NCI-H82 treated with DMSO at 0.1 percent for 48 hours (cell line): ENCODE measurements around the gene CYP4Z1.
"Not testable (repeated sequence)": the region's sequence is repeated elsewhere in the genome, so short reads cannot be mapped to it uniquely, and the experiment has no call there.

ENCODE experiments used
- DNase-seq: peaks from one replicate; lab custom pipeline; 2025; ENCODE audit not compliant: unreplicated experiment; lab: John Stamatoyannopoulos, UW

The CYP4Z1 gene

GRCh38 chr1:47067097-47067594 is at the start of gene CYP4Z1:
Gene CYP4Z1, plus strand, starts transcription at chr1:47067231. Its CDS starts 260 bp downstream, at chr1:47067491.
- no peak for DNase-seq

- no peak for DNase-seq
Measured at GRCh38 chr1:47021070-47021469, 46.0 kb upstream of the CYP4Z1 start.

GRCh38 chr1:47023268-47024140 is 43.5 kb upstream of the CYP4Z1 start, which contains the start of gene CYP4X1:
Gene CYP4X1, plus strand, starts transcription at chr1:47023669. Its CDS starts 149 bp downstream, at chr1:47023818.
- no peak for DNase-seq

- DNase-seq, result no peak
Measured at GRCh38 chr1:47024141-47024801, 42.8 kb upstream of the CYP4Z1 start.

- DNase-seq, result no peak
Measured at GRCh38 chr1:47030170-47030805, 36.7 kb upstream of the CYP4Z1 start.

GRCh38 chr1:47031059-47031458 is 36.0 kb upstream of the CYP4Z1 start:
- DNase-seq, result no peak

GRCh38 chr1:47031585-47031984 is 35.4 kb upstream of the CYP4Z1 start:
- DNase-seq, result no peak

GRCh38 chr1:47036764-47037163 is 30.3 kb upstream of the CYP4Z1 start:
- no peak for DNase-seq

GRCh38 chr1:47059376-47059775 is 7.7 kb upstream of the CYP4Z1 start:
- no peak for DNase-seq

GRCh38 chr1:47069080-47069479 is 2.0 kb downstream of the CYP4Z1 start:
- DNase-seq, result not testable (repeated sequence)

- DNase-seq, result not testable (repeated sequence)
Measured at GRCh38 chr1:47069509-47069908, 2.5 kb downstream of the CYP4Z1 start.

- not testable (repeated sequence) for DNase-seq
Measured at GRCh38 chr1:47089356-47089755, 22.3 kb downstream of the CYP4Z1 start.

- DNase-seq, result not testable (repeated sequence)
Measured at GRCh38 chr1:47091476-47091875, 24.4 kb downstream of the CYP4Z1 start.

- DNase-seq, result no peak
Measured at GRCh38 chr1:47104816-47105215, 37.8 kb downstream of the CYP4Z1 start.

- DNase-seq, result no peak
Measured at GRCh38 chr1:47106792-47107191, 39.8 kb downstream of the CYP4Z1 start.

- DNase-seq, result not testable (repeated sequence)
Measured at GRCh38 chr1:47107851-47108574, 41.0 kb downstream of the CYP4Z1 start.

GRCh38 chr1:47109482-47109881 is 42.5 kb downstream of the CYP4Z1 start:
- DNase-seq, result peak; percentile 98

- no peak for DNase-seq
Measured at GRCh38 chr1:47113178-47113577, 46.1 kb downstream of the CYP4Z1 start.

GRCh38 chr1:47121039-47121438 is 54.0 kb downstream of the CYP4Z1 start:
- DNase-seq, result not testable (repeated sequence)

GRCh38 chr1:47124834-47125233 is 57.8 kb downstream of the CYP4Z1 start:
- not testable (repeated sequence) for DNase-seq

GRCh38 chr1:47126997-47127396 is 60.0 kb downstream of the CYP4Z1 start:
- not testable (repeated sequence) for DNase-seq
